HepG2 (cell line): ENCODE results near the gene KCTD1. TPM values are rescaled to one million over a fixed set of nuclear protein-coding genes. Genes with fewer than 3 reads are reported as not detected.

Experiments used
- ATAC-seq: fragments of 200-7000 bp; cut with Tn5 transposase; 3 replicates; pipeline ENCODE4 v1.9.1; 2020; ENCODE audit warnings: mild to moderate bottlenecking, moderate library complexity
- BruUV-seq: library from RNA; stranded (reverse); fragments of 400-500 nt; replicated peaks from 2 replicates; lab custom pipeline; 2021; lab: Mats Ljungman, UMichigan
- CTCF ChIA-PET: fragments of 300-600 bp; formaldehyde crosslinking; extraction: SDS; loops from one replicate; lab custom pipeline; 2021; ENCODE audit warnings: low total read pairs, inconsistent platforms, low intra/inter-chr PET ratio; lab: Yijun Ruan, JAX
- POLR2A ChIA-PET: fragments of 350-600 bp; sonication (Branson Sonifier 250); formaldehyde crosslinking; loops from one replicate; lab custom pipeline; 2020; ENCODE audit warnings: antibody characterized with exemption, inconsistent platforms; lab: Yijun Ruan, JAX
- DNase-seq: peaks from one replicate; pipeline ENCODE4 v3.0.0-alpha.2; 2015; ENCODE audit warnings: low spot score
- FAIRE-seq: peaks from 3 replicates; lab custom pipeline; 2011; peaks lifted over from hg19 to GRCh38; lab: Jason Lieb, UNC
- H2AFZ ChIP-seq: one replicate; pipeline ENCODE4 v1.6.1; 2011; ENCODE audit warnings: low read length, inconsistent platforms
- H3K27ac ChIP-seq: fragments of 300-600 bp; 3 replicates; pipeline ENCODE4 v1.8.0; 2011; ENCODE audit warnings: mixed run types, mild to moderate bottlenecking, mixed read lengths, low read length, inconsistent platforms; ENCODE audit not compliant: insufficient read depth; ENCODE audit errors: extremely low read length
- H3K27me3 ChIP-seq, 2 experiments: fragments of 200-600 bp in 1 of 2; 2 replicates in 1 of 2; 3 replicates in 1 of 2; pipeline versions ENCODE4 v1.6.0 to v1.8.0; 2011; ENCODE audit warnings: low read length in 2 of 2, mild to moderate bottlenecking in 2 of 2, moderate library complexity in 2 of 2, inconsistent platforms in 1 of 2; ENCODE audit not compliant: insufficient read depth in 2 of 2, control insufficient read depth in 1 of 2
- H3K36me3 ChIP-seq, 2 experiments: fragments of 200-600 bp in 1 of 2; replicated peaks in 1 of 2; 2 replicates in 1 of 2; 3 replicates in 1 of 2; pipeline versions ENCODE4 v1.5.1 to v1.8.0; 2011; ENCODE audit warnings: low read length in 2 of 2, inconsistent platforms in 1 of 2; ENCODE audit not compliant: insufficient read depth in 2 of 2, control insufficient read depth in 1 of 2
- H3K4me1 ChIP-seq: 2 replicates; pipeline ENCODE4 v1.5.1; 2012; ENCODE audit warnings: low read length, inconsistent platforms; ENCODE audit not compliant: insufficient read depth
- H3K4me2 ChIP-seq: 2 replicates; pipeline ENCODE4 v1.6.0; 2011; ENCODE audit warnings: low read depth, low read length, inconsistent platforms
- H3K4me3 ChIP-seq, 3 experiments: fragments of 200-600 bp in 1 of 3; sonication (generic), shearing (Covaris generic) in 1 of 3; replicated peaks in 1 of 3; 2 replicates each; pipeline ENCODE4 v1.5.1; 2011 to 2016; ENCODE audit warnings: low read length in 3 of 3, inconsistent platforms in 2 of 3, low read depth in 2 of 3, mild to moderate bottlenecking in 2 of 3, control low read depth in 1 of 3, mixed read lengths in 1 of 3; ENCODE audit not compliant: insufficient read depth in 1 of 3
- H3K79me2 ChIP-seq: one replicate; pipeline ENCODE4 v1.6.1; 2011; ENCODE audit warnings: low read length, inconsistent platforms; ENCODE audit not compliant: insufficient read depth
- H3K9ac ChIP-seq: 2 replicates; pipeline ENCODE4 v1.6.0; 2011; ENCODE audit warnings: mild to moderate bottlenecking, low read depth, low read length, inconsistent platforms; ENCODE audit not compliant: insufficient read depth
- H3K9me3 ChIP-seq: 2 replicates; pipeline ENCODE4 v1.5.1; 2012; ENCODE audit warnings: mild to moderate bottlenecking, low read length
- H4K20me1 ChIP-seq: 2 replicates; pipeline ENCODE4 v1.6.0; 2011; ENCODE audit warnings: inconsistent platforms, mild to moderate bottlenecking, low read length, moderate library complexity; ENCODE audit not compliant: insufficient read depth
- CEBPB ChIP-seq: IDR thresholded peaks from 2 replicates; pipeline ENCODE4 v1.6.1; 2011; ENCODE audit warnings: low read depth, low read length, improper control_type of control experiment, borderline replicate concordance
- GATAD2A ChIP-seq: IDR thresholded peaks from 2 replicates; pipeline ENCODE4 v1.6.1; 2016
- KDM4B ChIP-seq: sonication (generic); formaldehyde crosslinking; IDR thresholded peaks from 2 replicates; pipeline ENCODE4 v1.4.0; 2020; ENCODE audit warnings: missing genetic modification reagents
- ZC3H13 ChIP-seq: sonication (generic); formaldehyde crosslinking; IDR thresholded peaks from 2 replicates; pipeline ENCODE4 v1.8.1; 2023; ENCODE audit warnings: mild to moderate bottlenecking, missing genetic modification reagents, moderate library complexity
- ZFP37 ChIP-seq: sonication (generic); formaldehyde crosslinking; IDR thresholded peaks from 2 replicates; pipeline ENCODE4 v1.4.0; 2020; ENCODE audit warnings: missing genetic modification reagents, borderline replicate concordance
- ZFP41 ChIP-seq: sonication (generic); formaldehyde crosslinking; IDR thresholded peaks from 2 replicates; pipeline ENCODE4 v1.4.0; 2020; ENCODE audit warnings: mild to moderate bottlenecking, missing genetic modification reagents, borderline replicate concordance
- ZNF768 ChIP-seq: sonication (generic); formaldehyde crosslinking; IDR thresholded peaks from 2 replicates; pipeline ENCODE4 v1.4.0; 2020; ENCODE audit warnings: missing genetic modification reagents
- WGBS: methylation state at CpG from one replicate; pipeline ENCODE4 v1.1.6; 2017; ENCODE audit warnings: low lambda C conversion rate; 5-methylcytosine and 5-hydroxymethylcytosine counted together
- in situ Hi-C: cut with HindIII; loops from 2 replicates; pipeline ENCODE4 v1.10.0; 2017; ENCODE audit warnings: low pct_unique_long_range_greater_than_20kb; ENCODE audit not compliant: extremely low pct_ligation_motif_present
- intact Hi-C: fragments of 100-400 bp; cut with micrococcal nuclease; formaldehyde crosslinking; loops from one replicate; pipeline ENCODE4 v1.10.0; 2022; ENCODE audit not compliant: unreplicated experiment
- polyA plus RNA-seq, 8 experiments: library from polyadenylated mRNA; depleted of rRNA in 3 of 8; stranded (reverse) in 7 of 8; unstranded in 1 of 8; fragments of >200 nt; fragmentation: Illumina TruSeq in 4 of 8; extraction: Trizol in 4 of 8; gene quantifications; 2 replicates each; pipeline versions ENCODE4 v1.2.1 to v1.2.3, GENCODE V29; 2011 to 2016; ENCODE audit warnings: low read depth in 4 of 8, missing spikeins in 1 of 8, mixed read lengths in 1 of 8; ENCODE audit not compliant: insufficient read depth in 1 of 8
- total RNA-seq, 5 experiments: library from RNA; depleted of rRNA; stranded (reverse); fragments of >200 nt; fragmentation: Illumina TruSeq; extraction: Trizol; gene quantifications; 2 replicates each; pipeline ENCODE4 v1.2.3, GENCODE V29; 2016; ENCODE audit warnings: low read depth in 1 of 5
- TF ChIP-seq, protein P1 (sequence below): sonication (generic); formaldehyde crosslinking; IDR thresholded peaks from 2 replicates; pipeline ENCODE4 v1.8.0; 2022; ENCODE audit warnings: mild to moderate bottlenecking, missing genetic modification reagents; ENCODE audit not compliant: insufficient replicate concordance

Gene KCTD1
- total and polyA plus RNA-seq, 2 of the 13 experiments (the other 11 are each of a cell fraction or from before 2014, with no cell fraction given): 2.7 to 6.8 TPM

DNA sequence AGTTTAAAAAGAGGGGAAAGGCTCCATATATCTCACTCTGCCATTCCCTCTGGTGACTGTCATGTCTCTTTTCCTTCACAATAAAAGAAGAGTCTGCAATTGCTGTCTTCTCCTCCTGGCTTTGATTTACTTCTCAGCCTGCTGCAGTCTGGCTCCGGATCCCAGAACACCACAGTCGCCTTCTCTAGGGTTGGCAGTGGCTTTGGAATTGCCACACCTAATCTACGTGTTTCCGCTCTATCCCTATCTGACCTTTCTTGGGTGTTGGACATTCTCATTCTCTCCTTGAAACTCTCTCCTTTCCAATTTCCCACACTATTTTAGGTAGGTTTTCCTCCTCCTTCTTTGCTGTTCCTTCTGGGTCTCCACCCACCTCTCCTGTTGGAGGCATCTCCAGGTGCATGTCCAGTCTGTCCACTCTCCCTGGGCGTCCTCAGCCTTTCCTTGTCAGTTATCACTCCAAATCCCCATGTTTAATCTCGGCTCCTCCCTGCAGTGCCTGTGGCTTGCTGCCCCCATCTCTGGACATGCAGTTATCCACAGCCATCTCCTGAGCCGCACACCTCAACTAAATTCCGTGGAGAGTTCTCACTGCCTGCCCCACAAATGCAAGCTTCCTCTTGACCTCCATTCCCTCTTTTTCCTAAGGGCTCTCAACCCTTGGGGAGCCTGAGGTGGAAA lies 112.8 kb downstream of the KCTD1 start:
- Histone ChIP-seq H3K4me3 (no peak overlapping the region), H3K27ac (no peak overlapping the region), H2AFZ (no peak overlapping the region), H3K4me1 (peaks cover 9% of the 10 kb centered on the region), H3K4me2 (no peak overlapping the region), H3K27me3 (peaks cover 0 to 28% of the 10 kb centered on the region in 2 experiments; a peak in 2 of 5 replicates), H3K36me3 (no peaks in the 10 kb centered on the region), H4K20me1 (no peaks in the 10 kb centered on the region), H3K79me2 (no peaks in the 10 kb centered on the region), H3K9ac (no peak overlapping the region), H3K9me3 (no peaks in the 10 kb centered on the region)
- no TSS peak for BruUV-seq
- no peak for ATAC-seq
- in situ Hi-C loops (loop anchor here (25.0 kb wide), 1 partner anchor 102 kb away; the partner anchor contains the start of gene KCTD1), intact Hi-C loops (no loop called here)
- ChIA-PET CTCF (no interaction called here), POLR2A (no interaction called here)
- WGBS: 57% methylated on average over 8 of the region's 8 CpGs
- no peak for FAIRE-seq
- TF ChIP-seq CEBPB (no peak), GATAD2A (CRISPR knock-in tag) (no peak), KDM4B (CRISPR knock-in tag) (no peak), ZFP37 (CRISPR knock-in tag) (no peak), ZFP41 (CRISPR knock-in tag) (no peak), ZC3H13 (no peak), ZNF768 (CRISPR knock-in tag) (no peak)
- TF ChIP-seq, protein P1, sequence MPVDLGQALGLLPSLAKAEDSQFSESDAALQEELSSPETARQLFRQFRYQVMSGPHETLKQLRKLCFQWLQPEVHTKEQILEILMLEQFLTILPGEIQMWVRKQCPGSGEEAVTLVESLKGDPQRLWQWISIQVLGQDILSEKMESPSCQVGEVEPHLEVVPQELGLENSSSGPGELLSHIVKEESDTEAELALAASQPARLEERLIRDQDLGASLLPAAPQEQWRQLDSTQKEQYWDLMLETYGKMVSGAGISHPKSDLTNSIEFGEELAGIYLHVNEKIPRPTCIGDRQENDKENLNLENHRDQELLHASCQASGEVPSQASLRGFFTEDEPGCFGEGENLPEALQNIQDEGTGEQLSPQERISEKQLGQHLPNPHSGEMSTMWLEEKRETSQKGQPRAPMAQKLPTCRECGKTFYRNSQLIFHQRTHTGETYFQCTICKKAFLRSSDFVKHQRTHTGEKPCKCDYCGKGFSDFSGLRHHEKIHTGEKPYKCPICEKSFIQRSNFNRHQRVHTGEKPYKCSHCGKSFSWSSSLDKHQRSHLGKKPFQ (CRISPR knock-in tag): no peak
- DNase-seq: no peak
